Right lobe of liver (tissue), 6 donors: ENCODE data around the gene ARMC2. TPM values are rescaled to one million over a fixed set of nuclear protein-coding genes. Genes with fewer than 3 reads are reported as not detected.

Experiments
- ATAC-seq, 4 donors: fragments of 200-7000 bp; cut with Tn5 transposase; one replicate each; pipeline ENCODE4 v1.9.1; 2020; ENCODE audit warnings: mild to moderate bottlenecking in 4 of 4, moderate library complexity in 4 of 4
- DNase-seq, 3 donors: peaks; one replicate each; pipeline ENCODE4 v3.0.0-alpha.2; 2020
- H3K27ac ChIP-seq, 3 donors: fragments of 200-600 bp; one replicate each; pipeline ENCODE4 v1.8.0; 2022
- H3K27me3 ChIP-seq, 2 donors: fragments of 200-600 bp; one replicate each; pipeline ENCODE4 v1.8.0; 2022
- H3K36me3 ChIP-seq, 4 donors: fragments of 200-600 bp; sonication (generic) in 1 of 4; one replicate each; pipeline versions ENCODE4 v1.5.1 to v1.8.0; 2017 to 2022; ENCODE audit warnings: control low read depth in 1 of 4
- H3K4me1 ChIP-seq, 4 donors: fragments of 200-600 bp; sonication (generic) in 1 of 4; one replicate each; pipeline versions ENCODE4 v1.5.1 to v1.8.0; 2017 to 2022; ENCODE audit warnings: control low read depth in 1 of 4
- H3K4me3 ChIP-seq, 3 donors: fragments of 200-600 bp; one replicate each; pipeline ENCODE4 v1.8.0; 2022
- H3K9me3 ChIP-seq, 4 donors: fragments of 200-600 bp; sonication (generic) in 1 of 4; one replicate each; pipeline versions ENCODE4 v1.5.1 to v1.8.0; 2017 to 2022; ENCODE audit warnings: control low read depth in 1 of 4
- POLR2A ChIP-seq: fragments of 450-650 bp; IDR thresholded peaks from one replicate; pipeline ENCODE4 v1.6.1; 2017; ENCODE audit warnings: antibody characterized with exemption, mild to moderate bottlenecking
- WGBS: methylation state at CpG from one replicate; pipeline ENCODE4 v1.1.6; 2018; ENCODE audit warnings: low coverage, low lambda C conversion rate; ENCODE audit not compliant: insufficient coverage; ENCODE audit errors: missing lambda C conversion rate; 5-methylcytosine and 5-hydroxymethylcytosine counted together
- intact Hi-C, 2 donors: fragments of 100-400 bp; cut with DNase I; formaldehyde crosslinking; loops; one replicate each; pipeline versions ENCODE4 v1.11.2 to v1.14.1; 2022
- total RNA-seq, 6 experiments: library from RNA; depleted of rRNA in 2 of 6; stranded (reverse); fragments of >200 nt in 2 of 6; fragmentation: NEBNext Ultra II Directional in 3 of 6; extraction: Animal tissue kit (Norgen Biotek cat#: 25700) in 3 of 6; gene quantifications; one replicate each; pipeline versions ENCODE4 v1.1.0 to v1.2.4, GENCODE V29; 2016 to 2023
- TF ChIP-seq, protein P1 (sequence below), 4 donors: fragments of 200-600 bp in 3 of 4; fragments of 450-650 bp in 1 of 4; IDR thresholded peaks; one replicate each; pipeline versions ENCODE4 v1.5.1 to v1.8.0; 2016 to 2022; ENCODE audit warnings: antibody characterized with exemption in 4 of 4, mild to moderate bottlenecking in 2 of 4
- donor health status: DM: no; HTN: yes; CAD: no.
- donor health status: DM: no; HTN: no; CAD: no.
- donor health status: DM: no; HTN: no; CAD: no.
- donor health status: DM: no; HTN: yes; CAD: no.
- donor health status: DM: no; HTN: yes; CAD: no.

The ARMC2 gene
- total RNA-seq, 6 experiments from 2014 or later: 0.86 to 1.9 (median 1.0) TPM

DNA sequence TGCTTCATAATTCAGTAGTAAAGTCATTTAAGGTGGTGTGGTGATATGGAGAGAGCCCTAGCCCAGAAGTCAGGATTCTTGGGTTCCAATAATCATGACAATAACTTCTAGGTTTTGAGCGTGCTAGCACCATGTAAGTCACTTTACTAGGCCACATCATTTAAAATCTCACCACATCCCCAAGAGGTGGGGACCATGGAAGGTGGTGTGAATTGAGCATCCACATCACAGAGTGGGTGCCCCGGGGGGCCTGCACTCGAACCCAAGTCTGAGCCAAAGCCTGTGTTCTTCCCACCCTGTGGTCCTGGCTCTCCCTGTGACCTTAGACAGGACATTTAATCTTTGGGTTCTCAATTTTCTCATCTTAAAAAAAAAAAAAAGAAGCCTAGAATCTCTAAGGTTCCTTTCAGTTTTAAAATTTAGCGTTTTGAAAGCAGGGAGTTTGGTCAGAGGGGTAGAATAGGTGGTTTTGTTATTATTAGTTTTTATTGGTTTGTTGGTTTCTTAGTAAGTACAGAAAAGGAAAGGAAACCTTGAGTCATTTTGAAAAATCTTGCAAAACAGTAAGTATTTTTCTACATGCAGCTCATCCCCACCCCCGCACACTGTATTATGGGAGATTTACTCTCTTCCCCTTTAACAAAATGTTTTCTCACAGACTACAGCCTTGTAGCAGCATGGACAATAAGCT lies 26.4 kb downstream of the ARMC2 start:
- Histone ChIP-seq H3K27ac (peak overlapping the region in 1 of 3 donors; percentile 56), H3K9me3 (no peaks in the 10 kb centered on the region), H3K27me3 (no peaks in the 10 kb centered on the region), H3K4me1 (no peaks in the 10 kb centered on the region), H3K4me3 (no peak overlapping the region), H3K36me3 (no peaks in the 10 kb centered on the region)
- no peak for DNase-seq
- ATAC-seq: peak; percentile 22 to 66 (median 41)
- intact Hi-C loops: no loop called here
- WGBS: 65% methylated on average over 4 of the region's 5 CpGs
- TF ChIP-seq, protein P1, sequence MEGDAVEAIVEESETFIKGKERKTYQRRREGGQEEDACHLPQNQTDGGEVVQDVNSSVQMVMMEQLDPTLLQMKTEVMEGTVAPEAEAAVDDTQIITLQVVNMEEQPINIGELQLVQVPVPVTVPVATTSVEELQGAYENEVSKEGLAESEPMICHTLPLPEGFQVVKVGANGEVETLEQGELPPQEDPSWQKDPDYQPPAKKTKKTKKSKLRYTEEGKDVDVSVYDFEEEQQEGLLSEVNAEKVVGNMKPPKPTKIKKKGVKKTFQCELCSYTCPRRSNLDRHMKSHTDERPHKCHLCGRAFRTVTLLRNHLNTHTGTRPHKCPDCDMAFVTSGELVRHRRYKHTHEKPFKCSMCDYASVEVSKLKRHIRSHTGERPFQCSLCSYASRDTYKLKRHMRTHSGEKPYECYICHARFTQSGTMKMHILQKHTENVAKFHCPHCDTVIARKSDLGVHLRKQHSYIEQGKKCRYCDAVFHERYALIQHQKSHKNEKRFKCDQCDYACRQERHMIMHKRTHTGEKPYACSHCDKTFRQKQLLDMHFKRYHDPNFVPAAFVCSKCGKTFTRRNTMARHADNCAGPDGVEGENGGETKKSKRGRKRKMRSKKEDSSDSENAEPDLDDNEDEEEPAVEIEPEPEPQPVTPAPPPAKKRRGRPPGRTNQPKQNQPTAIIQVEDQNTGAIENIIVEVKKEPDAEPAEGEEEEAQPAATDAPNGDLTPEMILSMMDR (IDR thresholded peaks at IDR 0.05): no peak
- TF ChIP-seq POLR2A: no peak

DNA sequence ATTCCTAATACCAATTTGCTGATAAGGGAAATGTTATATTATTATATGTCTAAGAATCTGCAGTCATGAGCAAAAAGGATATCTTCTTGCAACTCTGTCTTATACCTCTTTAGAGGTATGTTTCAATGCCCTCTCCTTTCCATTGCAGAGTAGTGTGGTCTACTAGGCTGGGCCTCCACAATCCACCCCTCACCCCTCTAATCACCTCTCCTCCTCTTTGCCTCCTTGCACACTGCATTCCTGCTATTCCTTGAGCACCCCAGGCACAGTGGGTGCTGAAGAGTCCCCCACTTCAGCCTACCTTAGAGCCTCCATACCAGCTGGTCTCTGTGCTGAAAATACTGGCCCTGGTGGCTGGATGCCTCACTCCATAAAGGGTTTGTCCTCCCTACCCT lies 26.9 kb downstream of the ARMC2 start:
- H3K36me3 ChIP-seq: no peaks in the 10 kb centered on the region
- H3K27ac ChIP-seq: peak overlapping the region in 1 of 3 donors; percentile 0
- TF ChIP-seq, protein P1 (IDR thresholded peaks at IDR 0.05): no peak
- no peak for TF ChIP-seq POLR2A
- H3K4me1 ChIP-seq: no peaks in the 10 kb centered on the region
- H3K4me3 ChIP-seq: no peak overlapping the region
- ATAC-seq (peak in 2 of 4 donors; percentile 7 to 21), DNase-seq (no peak)
- H3K27me3 ChIP-seq: no peaks in the 10 kb centered on the region
- no peaks in the 10 kb centered on the region for H3K9me3 ChIP-seq
- intact Hi-C loops: no loop called here

DNA sequence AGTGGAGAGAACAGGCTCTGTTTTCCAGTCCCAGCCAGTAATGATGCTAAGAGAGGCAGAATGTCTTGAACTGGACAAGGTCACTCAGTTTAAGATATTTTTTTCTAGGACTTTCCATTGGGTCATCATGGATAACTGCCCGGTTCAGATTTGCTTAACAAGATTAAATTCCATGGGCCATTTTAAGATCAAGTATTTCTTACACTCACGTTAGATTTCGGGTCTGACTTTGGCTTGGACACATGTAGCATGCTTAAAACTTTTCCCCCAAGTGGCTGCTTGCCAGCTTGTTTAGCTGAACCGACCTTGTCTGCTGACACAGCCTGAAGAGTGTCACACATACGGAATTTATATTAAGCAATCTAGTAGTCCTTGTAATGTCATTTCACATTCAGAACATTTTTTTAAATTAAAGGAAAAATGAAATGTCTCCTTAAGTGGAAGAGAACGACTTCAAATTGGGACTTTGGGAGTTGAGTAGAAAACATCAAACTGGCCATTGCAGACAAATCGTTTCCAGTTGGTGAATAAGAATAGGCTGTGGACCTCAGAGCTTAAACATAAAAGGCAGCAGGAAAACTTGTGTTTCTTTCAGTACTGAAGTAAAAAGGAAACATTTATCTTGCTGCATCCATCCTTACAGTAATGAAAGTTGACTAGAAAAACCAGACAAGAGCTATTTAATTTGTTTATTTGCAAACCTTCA lies 29.0 kb downstream of the ARMC2 start:
- no peak overlapping the region for H3K4me3 ChIP-seq
- no peaks in the 10 kb centered on the region for H3K27me3 ChIP-seq
- TF ChIP-seq POLR2A: no peak
- TF ChIP-seq, protein P1 (IDR thresholded peaks at IDR 0.05): no peak
- ATAC-seq (peak; percentile 39 to 65 (median 56)), DNase-seq (no peak)
- H3K27ac ChIP-seq: peak overlapping the region; percentile 3 to 22 (median 16)
- H3K4me1 ChIP-seq: no peaks in the 10 kb centered on the region
- intact Hi-C loops: no loop called here
- no peaks in the 10 kb centered on the region for H3K9me3 ChIP-seq
- no peaks in the 10 kb centered on the region for H3K36me3 ChIP-seq
- WGBS: 47% methylated on average over 7 of the region's 7 CpGs

DNA sequence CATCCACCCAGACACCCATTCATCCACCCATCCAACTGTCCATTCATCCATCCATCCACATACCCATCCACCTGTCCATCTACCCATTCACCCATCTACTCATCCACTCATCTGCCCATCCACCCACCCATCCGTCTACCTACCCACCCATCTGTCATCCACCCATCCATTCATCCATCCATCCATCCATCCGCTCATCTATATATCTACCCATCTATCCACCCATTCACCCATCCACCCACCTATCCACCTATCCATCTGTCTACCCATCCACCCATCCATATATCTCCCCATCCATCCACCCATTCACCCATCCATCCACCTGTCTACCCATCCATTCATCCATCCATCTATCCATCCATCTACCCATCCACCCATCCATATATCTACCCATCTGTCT lies 30.7 kb downstream of the ARMC2 start:
- Histone ChIP-seq H3K4me3 (no peak overlapping the region), H3K27me3 (no peaks in the 10 kb centered on the region), H3K9me3 (no peaks in the 10 kb centered on the region), H3K4me1 (no peaks in the 10 kb centered on the region), H3K27ac (no peak overlapping the region), H3K36me3 (no peaks in the 10 kb centered on the region)
- no peak for DNase-seq
- no peak for ATAC-seq
- intact Hi-C loops: no loop called here
- WGBS: 93% methylated on average over 2 of the region's 2 CpGs
- TF ChIP-seq POLR2A: no peak
- TF ChIP-seq, protein P1 (IDR thresholded peaks at IDR 0.05): no peak
